Measurements from ENCODE around the gene REXO5. TPM values are rescaled to one million over a fixed set of nuclear protein-coding genes. Genes with fewer than 3 reads are reported as not detected.
A peak's percentile ranks its signal among the peaks of the same experiment; 100 is the strongest.
"Not testable (repeated sequence)": the region's sequence is repeated elsewhere in the genome, so short reads cannot be mapped to it uniquely, and the experiment has no call there.

The REXO5 gene
- polyA plus RNA-seq, 2 donors: 1.4 to 1.5 TPM

DNA sequence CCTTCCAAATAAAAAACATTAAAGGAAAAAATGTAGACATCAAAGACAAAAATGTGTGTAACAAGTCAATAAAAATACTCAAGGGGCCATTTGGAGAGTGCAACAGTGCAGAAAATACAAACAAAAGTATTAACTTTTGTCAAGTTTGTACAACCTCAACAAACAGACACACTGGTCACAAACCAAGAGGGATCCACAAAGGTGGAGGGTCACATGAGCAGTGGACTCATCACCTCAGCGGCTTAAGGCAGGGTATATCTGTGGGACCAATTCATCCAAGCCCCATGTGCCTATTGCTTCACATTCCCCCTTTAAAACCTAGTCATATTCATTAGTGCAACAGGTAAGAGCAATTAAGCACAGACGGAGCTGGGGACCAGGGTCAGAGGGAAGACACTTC, 48.6 kb downstream of the REXO5 start:
- no peaks in the 10 kb centered on the region for H3K27me3 ChIP-seq (ENCODE audit: control insufficient read depth in 1 of 2, insufficient read depth in 2 of 2, low read length in 2 of 2)
- no peak overlapping the region for H3K4me3 ChIP-seq (ENCODE audit: low read depth in 1 of 2, low read length in 2 of 2)
- H3K36me3 ChIP-seq (ENCODE audit: control insufficient read depth in 2 of 2, insufficient read depth in 2 of 2, low read length in 1 of 2): peaks cover 4 to 7% of the 10 kb centered on the region in 2 donors
- H3K27ac ChIP-seq (ENCODE audit: low read depth in 2 of 2, low read length in 1 of 2): no peak overlapping the region
- WGBS, 2 donors: 94 to 98% methylated on average over 2 of the region's 2 CpGs
- H3K4me1 ChIP-seq (ENCODE audit: control insufficient read depth in 2 of 2, insufficient read depth in 2 of 2, low read length in 1 of 2): no peaks in the 10 kb centered on the region
- no peaks in the 10 kb centered on the region for H3K9me3 ChIP-seq (ENCODE audit: control insufficient read depth in 2 of 2, insufficient read depth in 1 of 2, low read depth in 1 of 2, low read length in 1 of 2)

DNA sequence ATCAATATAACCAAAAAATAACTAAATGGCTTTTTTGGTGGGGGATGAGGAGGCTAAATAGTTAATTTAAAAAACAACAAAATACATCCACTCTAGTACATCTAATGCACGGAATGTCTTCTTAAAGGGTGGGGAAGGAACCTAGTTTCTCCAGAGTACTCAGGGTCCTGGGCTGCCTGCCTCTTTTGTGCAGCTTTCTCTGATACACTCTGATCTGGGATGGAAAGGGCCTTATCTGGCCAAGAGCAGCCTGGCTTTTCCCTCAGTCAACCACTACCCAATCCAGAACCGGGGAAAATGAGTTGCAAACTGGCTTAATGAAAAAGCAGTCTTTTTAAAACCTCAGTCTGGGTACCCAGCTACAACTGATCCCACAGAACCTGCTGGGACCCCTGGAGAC, 51.0 kb downstream of the REXO5 start:
- H3K27ac ChIP-seq (ENCODE audit: low read depth in 2 of 2, low read length in 1 of 2): no peak overlapping the region
- no peaks in the 10 kb centered on the region for H3K27me3 ChIP-seq (ENCODE audit: control insufficient read depth in 1 of 2, insufficient read depth in 2 of 2, low read length in 2 of 2)
- no peaks in the 10 kb centered on the region for H3K4me1 ChIP-seq (ENCODE audit: control insufficient read depth in 2 of 2, insufficient read depth in 2 of 2, low read length in 1 of 2)
- H3K9me3 ChIP-seq (ENCODE audit: control insufficient read depth in 2 of 2, insufficient read depth in 1 of 2, low read depth in 1 of 2, low read length in 1 of 2): no peaks in the 10 kb centered on the region
- no peak overlapping the region for H3K4me3 ChIP-seq (ENCODE audit: low read depth in 1 of 2, low read length in 2 of 2)
- 88 to 90% methylated on average over 2 of the region's 2 CpGs for WGBS, 2 donors
- H3K36me3 ChIP-seq (ENCODE audit: control insufficient read depth in 2 of 2, insufficient read depth in 2 of 2, low read length in 1 of 2): peaks cover 7 to 13% of the 10 kb centered on the region in 2 donors

DNA sequence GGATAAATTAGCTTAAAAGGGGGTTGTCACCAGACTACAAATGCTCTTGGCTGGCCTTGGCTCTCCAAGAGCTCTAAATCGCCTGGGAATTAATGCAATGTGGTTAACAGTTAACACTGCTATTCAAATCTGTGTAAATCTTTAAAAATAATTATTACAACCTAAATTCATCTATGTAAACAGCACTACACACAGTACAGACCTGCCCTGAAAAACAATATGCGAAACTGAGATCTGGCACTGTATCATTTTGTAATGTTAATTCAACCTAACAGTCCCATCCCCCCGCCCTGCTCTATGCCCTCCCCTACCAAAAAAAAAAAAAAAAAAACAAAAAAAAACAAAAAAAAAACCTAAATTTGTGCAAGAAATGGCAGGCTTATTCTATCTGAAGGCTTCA, 52.9 kb downstream of the REXO5 start:
- no peak overlapping the region for H3K27ac ChIP-seq (ENCODE audit: low read depth in 2 of 2, low read length in 1 of 2)
- H3K4me1 ChIP-seq (ENCODE audit: control insufficient read depth in 2 of 2, insufficient read depth in 2 of 2, low read length in 1 of 2): peaks cover 0 to 2% of the 10 kb centered on the region in 2 donors
- no peaks in the 10 kb centered on the region for H3K9me3 ChIP-seq (ENCODE audit: control insufficient read depth in 2 of 2, insufficient read depth in 1 of 2, low read depth in 1 of 2, low read length in 1 of 2)
- 88 to 92% methylated on average over 3 of the region's 3 CpGs for WGBS, 2 donors
- no peak overlapping the region for H3K4me3 ChIP-seq (ENCODE audit: low read depth in 1 of 2, low read length in 2 of 2)
- no peaks in the 10 kb centered on the region for H3K27me3 ChIP-seq (ENCODE audit: control insufficient read depth in 1 of 2, insufficient read depth in 2 of 2, low read length in 2 of 2)
- peaks cover 7 to 16% of the 10 kb centered on the region in 2 donors for H3K36me3 ChIP-seq (ENCODE audit: control insufficient read depth in 2 of 2, insufficient read depth in 2 of 2, low read length in 1 of 2)

DNA sequence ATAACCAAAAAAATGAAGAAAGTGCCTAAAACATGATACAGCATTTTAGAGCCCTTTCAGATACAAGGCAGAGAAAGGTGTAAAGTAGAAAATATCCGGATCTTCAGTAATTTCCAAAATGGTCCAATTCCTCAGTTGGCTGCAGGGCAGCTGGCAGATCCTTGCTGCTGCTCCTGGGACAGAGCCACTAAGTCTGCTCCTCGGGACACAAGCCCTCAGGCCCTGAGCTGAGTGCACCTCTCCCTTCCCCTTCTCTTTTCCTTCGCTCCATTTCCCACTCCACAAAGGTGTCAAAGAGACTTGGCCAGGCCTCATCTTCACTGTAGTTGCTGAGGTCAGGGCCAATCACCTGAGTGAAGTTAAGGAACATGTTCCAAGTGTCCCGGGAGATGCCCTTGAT, 53.4 kb downstream of the REXO5 start:
- no peak overlapping the region for H3K27ac ChIP-seq (ENCODE audit: low read depth in 2 of 2, low read length in 1 of 2)
- no peak overlapping the region for H3K4me3 ChIP-seq (ENCODE audit: low read depth in 1 of 2, low read length in 2 of 2)
- peaks cover 7 to 16% of the 10 kb centered on the region in 2 donors for H3K36me3 ChIP-seq (ENCODE audit: control insufficient read depth in 2 of 2, insufficient read depth in 2 of 2, low read length in 1 of 2)
- no peaks in the 10 kb centered on the region for H3K9me3 ChIP-seq (ENCODE audit: control insufficient read depth in 2 of 2, insufficient read depth in 1 of 2, low read depth in 1 of 2, low read length in 1 of 2)
- H3K27me3 ChIP-seq (ENCODE audit: control insufficient read depth in 1 of 2, insufficient read depth in 2 of 2, low read length in 2 of 2): no peaks in the 10 kb centered on the region
- peaks cover 0 to 2% of the 10 kb centered on the region in 2 donors for H3K4me1 ChIP-seq (ENCODE audit: control insufficient read depth in 2 of 2, insufficient read depth in 2 of 2, low read length in 1 of 2)
- 56 to 67% methylated on average over 4 of the region's 4 CpGs for WGBS, 2 donors

DNA sequence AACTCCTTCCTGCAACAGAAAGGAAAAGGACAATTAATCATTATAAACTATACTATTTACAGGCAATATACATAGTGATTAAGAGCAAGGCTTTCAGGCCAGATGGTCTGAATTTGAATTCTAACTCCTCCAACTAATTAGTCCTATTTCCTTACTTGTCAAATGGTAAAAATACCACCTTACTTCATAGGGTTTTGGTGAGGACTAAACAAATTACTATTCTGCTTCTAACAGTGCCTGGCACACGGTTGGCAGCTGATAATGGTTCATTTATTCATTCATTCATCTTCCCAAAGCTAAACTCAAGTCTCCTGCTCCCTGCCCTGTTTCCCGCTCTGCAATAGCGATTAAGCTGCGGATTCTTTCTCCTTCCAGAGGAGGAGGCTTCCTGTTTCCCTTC, 54.0 kb downstream of the REXO5 start:
- H3K9me3 ChIP-seq (ENCODE audit: control insufficient read depth in 2 of 2, insufficient read depth in 1 of 2, low read depth in 1 of 2, low read length in 1 of 2): no peaks in the 10 kb centered on the region
- 78 to 79% methylated on average over 4 of the region's 4 CpGs for WGBS, 2 donors
- H3K36me3 ChIP-seq (ENCODE audit: control insufficient read depth in 2 of 2, insufficient read depth in 2 of 2, low read length in 1 of 2): peaks cover 4 to 16% of the 10 kb centered on the region in 2 donors
- no peaks in the 10 kb centered on the region for H3K27me3 ChIP-seq (ENCODE audit: control insufficient read depth in 1 of 2, insufficient read depth in 2 of 2, low read length in 2 of 2)
- no peak overlapping the region for H3K4me3 ChIP-seq (ENCODE audit: low read depth in 1 of 2, low read length in 2 of 2)
- no peak overlapping the region for H3K27ac ChIP-seq (ENCODE audit: low read depth in 2 of 2, low read length in 1 of 2)
- peaks cover 0 to 2% of the 10 kb centered on the region in 2 donors for H3K4me1 ChIP-seq (ENCODE audit: control insufficient read depth in 2 of 2, insufficient read depth in 2 of 2, low read length in 1 of 2)

DNA sequence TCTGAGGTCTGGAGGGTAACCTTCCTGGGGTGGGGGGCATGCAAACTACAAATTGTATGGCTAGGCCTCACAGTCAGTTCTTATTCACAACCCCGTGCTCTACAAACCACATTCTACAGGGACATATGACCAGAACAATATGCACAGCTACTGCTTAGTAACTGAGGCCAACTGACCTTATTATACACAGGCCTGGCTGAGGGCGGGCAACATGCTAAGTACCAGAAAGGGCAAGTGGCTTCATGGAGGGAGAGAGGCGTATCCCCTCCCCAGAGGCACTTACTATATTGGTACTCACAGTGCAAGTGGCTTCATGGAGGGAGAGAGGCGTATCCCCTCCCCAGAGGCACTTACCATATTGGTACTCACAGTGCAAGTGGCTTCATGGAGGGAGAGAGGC, 54.7 kb downstream of the REXO5 start:
- WGBS, 2 donors: 84 to 88% methylated on average over 3 to 4 of the region's 4 CpGs
- H3K4me3 ChIP-seq (ENCODE audit: low read depth in 1 of 2, low read length in 2 of 2); H3K4me1 ChIP-seq (ENCODE audit: control insufficient read depth in 2 of 2, insufficient read depth in 2 of 2, low read length in 1 of 2); H3K27ac ChIP-seq (ENCODE audit: low read depth in 2 of 2, low read length in 1 of 2); H3K9me3 ChIP-seq (ENCODE audit: control insufficient read depth in 2 of 2, insufficient read depth in 1 of 2, low read depth in 1 of 2, low read length in 1 of 2); H3K27me3 ChIP-seq (ENCODE audit: control insufficient read depth in 1 of 2, insufficient read depth in 2 of 2, low read length in 2 of 2): not testable (repeated sequence)
- H3K36me3 ChIP-seq (ENCODE audit: control insufficient read depth in 2 of 2, insufficient read depth in 2 of 2, low read length in 1 of 2): peaks cover 4 to 16% of the 10 kb centered on the region in 2 donors

DNA sequence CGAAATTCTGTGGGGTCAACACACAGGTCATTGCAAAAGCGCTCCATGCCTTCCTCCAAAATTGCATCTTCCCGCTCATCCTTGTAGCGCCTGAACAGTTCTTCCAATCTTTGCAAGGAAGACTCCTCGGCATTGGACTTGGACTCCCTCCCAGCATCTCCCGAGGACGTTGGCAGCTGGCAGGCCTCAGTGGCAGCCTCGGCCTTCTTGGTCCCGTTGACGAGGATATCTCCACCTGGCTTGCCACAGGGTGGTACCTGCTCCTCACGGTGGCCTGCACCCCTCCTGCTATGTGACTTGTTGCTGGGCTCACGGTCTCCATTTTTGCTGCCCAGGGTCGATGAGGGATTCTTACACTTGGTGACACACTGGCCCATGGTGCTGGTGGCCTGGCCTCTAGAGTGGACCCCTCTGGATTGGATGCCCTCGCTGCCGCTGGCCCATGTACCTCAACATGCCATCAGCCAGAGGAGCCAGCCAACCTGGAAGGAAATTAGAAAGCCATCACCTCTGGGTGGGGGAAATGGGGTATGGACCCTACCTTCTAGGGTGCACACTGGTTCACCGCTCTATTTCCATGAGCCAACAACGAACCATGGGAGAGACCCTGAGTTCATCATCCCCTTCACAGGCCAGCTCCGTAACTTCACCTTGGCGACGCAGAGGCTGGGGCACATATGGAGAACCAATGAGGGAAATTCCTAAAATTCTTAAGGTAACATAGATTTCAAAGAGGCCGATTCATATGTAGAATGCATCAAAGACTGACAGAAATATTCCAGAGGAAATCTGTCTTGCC, 56.0 kb downstream of the REXO5 start:
- Histone ChIP-seq H3K4me3 (ENCODE audit: low read depth in 1 of 2, low read length in 2 of 2) (no peak overlapping the region), H3K9me3 (ENCODE audit: control insufficient read depth in 2 of 2, insufficient read depth in 1 of 2, low read depth in 1 of 2, low read length in 1 of 2) (no peaks in the 10 kb centered on the region), H3K27ac (ENCODE audit: low read depth in 2 of 2, low read length in 1 of 2) (no peak overlapping the region), H3K27me3 (ENCODE audit: control insufficient read depth in 1 of 2, insufficient read depth in 2 of 2, low read length in 2 of 2) (no peaks in the 10 kb centered on the region), H3K4me1 (ENCODE audit: control insufficient read depth in 2 of 2, insufficient read depth in 2 of 2, low read length in 1 of 2) (peaks cover 3 to 15% of the 10 kb centered on the region in 2 donors), H3K36me3 (ENCODE audit: control insufficient read depth in 2 of 2, insufficient read depth in 2 of 2, low read length in 1 of 2) (peaks cover 0 to 16% of the 10 kb centered on the region in 2 donors)
- WGBS, 2 donors: 96 to 97% methylated on average over 21 of the region's 21 CpGs

DNA sequence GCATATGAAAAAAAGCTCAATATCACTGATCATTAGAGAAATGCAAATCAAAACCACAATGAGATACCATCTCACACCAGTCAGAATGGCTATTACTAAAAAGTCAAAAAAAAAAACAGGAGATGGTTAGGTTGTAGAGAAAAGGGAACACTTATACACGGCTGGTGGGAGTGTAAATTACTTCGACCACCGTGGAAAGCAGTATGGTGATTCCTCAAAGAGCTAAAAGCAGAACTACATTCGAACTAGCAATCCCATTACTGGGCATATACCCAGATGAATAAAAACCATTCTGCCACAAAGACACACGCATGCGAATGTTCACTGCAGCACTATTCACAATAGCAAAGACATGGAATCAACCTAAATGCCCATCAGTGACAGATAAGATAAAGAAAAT, 58.0 kb downstream of the REXO5 start:
- WGBS, 2 donors: 93 to 94% methylated on average over 6 of the region's 6 CpGs
- not testable (repeated sequence) for H3K27me3 ChIP-seq (ENCODE audit: control insufficient read depth in 1 of 2, insufficient read depth in 2 of 2, low read length in 2 of 2); H3K9me3 ChIP-seq (ENCODE audit: control insufficient read depth in 2 of 2, insufficient read depth in 1 of 2, low read depth in 1 of 2, low read length in 1 of 2); H3K27ac ChIP-seq (ENCODE audit: low read depth in 2 of 2, low read length in 1 of 2); H3K4me3 ChIP-seq (ENCODE audit: low read depth in 1 of 2, low read length in 2 of 2)
- peaks cover 6 to 24% of the 10 kb centered on the region in 2 donors for H3K4me1 ChIP-seq (ENCODE audit: control insufficient read depth in 2 of 2, insufficient read depth in 2 of 2, low read length in 1 of 2)
- peaks cover 0 to 16% of the 10 kb centered on the region in 2 donors for H3K36me3 ChIP-seq (ENCODE audit: control insufficient read depth in 2 of 2, insufficient read depth in 2 of 2, low read length in 1 of 2)

DNA sequence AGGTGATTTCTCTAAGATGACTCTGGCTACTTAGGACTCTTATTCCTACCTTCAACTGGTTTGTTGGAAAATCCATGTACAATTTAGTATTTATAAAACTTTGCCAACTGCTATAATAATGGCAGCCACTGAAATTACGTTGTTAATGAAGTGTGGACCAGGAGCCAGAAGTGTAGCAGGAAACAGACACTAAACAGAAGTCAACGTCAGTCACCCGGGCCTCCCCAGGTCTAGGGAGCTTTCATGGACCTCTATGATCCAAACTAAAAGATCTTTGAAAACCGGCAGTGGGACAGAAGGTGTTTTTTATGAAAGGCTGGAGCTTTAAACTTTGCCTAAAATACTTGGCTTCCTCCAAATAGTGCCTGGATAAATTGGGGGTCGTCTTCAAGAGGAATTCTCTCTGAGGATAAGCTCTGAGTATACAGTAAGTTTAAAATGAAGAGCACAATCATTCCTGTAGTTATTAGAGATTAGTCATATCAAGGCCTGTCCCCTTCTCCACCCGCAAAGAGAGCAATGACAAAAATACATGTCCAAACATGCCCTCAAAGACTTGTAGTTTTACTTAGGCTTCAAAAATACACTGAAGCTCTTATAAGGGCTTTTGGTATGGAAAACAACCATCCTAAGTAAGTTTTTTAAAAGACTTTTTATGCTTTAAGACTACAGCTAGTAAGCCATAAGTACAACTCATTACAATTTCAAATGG, 59.2 kb downstream of the REXO5 start:
- Histone ChIP-seq H3K4me1 (ENCODE audit: control insufficient read depth in 2 of 2, insufficient read depth in 2 of 2, low read length in 1 of 2) (peaks cover 6 to 29% of the 10 kb centered on the region in 2 donors), H3K27me3 (ENCODE audit: control insufficient read depth in 1 of 2, insufficient read depth in 2 of 2, low read length in 2 of 2) (no peaks in the 10 kb centered on the region), H3K9me3 (ENCODE audit: control insufficient read depth in 2 of 2, insufficient read depth in 1 of 2, low read depth in 1 of 2, low read length in 1 of 2) (no peaks in the 10 kb centered on the region), H3K36me3 (ENCODE audit: control insufficient read depth in 2 of 2, insufficient read depth in 2 of 2, low read length in 1 of 2) (peaks cover 0 to 11% of the 10 kb centered on the region in 2 donors), H3K27ac (ENCODE audit: low read depth in 2 of 2, low read length in 1 of 2) (peak overlapping the region; percentile 92 to 93), H3K4me3 (ENCODE audit: low read depth in 1 of 2, low read length in 2 of 2) (no peak overlapping the region)
- 36 to 40% methylated on average over 6 of the region's 6 CpGs for WGBS, 2 donors

Measured in esophagus (tissue), 2 donors.